SJSA1 (cell line): ENCODE results near the gene IFI44L. TPM values are rescaled to one million over a fixed set of nuclear protein-coding genes. Genes with fewer than 3 reads are reported as not detected.

Experiments used
- DNase-seq, 2 experiments: peaks; one replicate each; pipeline ENCODE4 v3.0.0-alpha.2; 2015 to 2020; ENCODE audit warnings: low spot score in 2 of 2, low read depth in 1 of 2
- H3K27ac ChIP-seq: fragments of 250-450 bp; sonication (Bioruptor Pico); 2 replicates; pipeline ENCODE4 v1.5.1; 2020; ENCODE audit warnings: mild to moderate bottlenecking, moderate library complexity
- H3K27me3 ChIP-seq: fragments of 250-450 bp; sonication (Bioruptor Pico); replicated peaks from 2 replicates; pipeline ENCODE4 v1.5.1; 2020; ENCODE audit warnings: mild to moderate bottlenecking, moderate library complexity
- H3K36me3 ChIP-seq: fragments of 250-450 bp; sonication (Bioruptor Pico); 2 replicates; pipeline ENCODE4 v1.5.1; 2020; ENCODE audit warnings: mild to moderate bottlenecking
- H3K4me1 ChIP-seq: fragments of 250-450 bp; sonication (Bioruptor Pico); replicated peaks from 2 replicates; pipeline ENCODE4 v1.6.1; 2021; ENCODE audit warnings: mild to moderate bottlenecking
- H3K4me3 ChIP-seq: fragments of 250-450 bp; sonication (Bioruptor Pico); 2 replicates; pipeline ENCODE4 v1.5.1; 2020; ENCODE audit warnings: mild to moderate bottlenecking
- H3K9me3 ChIP-seq: fragments of 250-450 bp; sonication (Bioruptor Pico); replicated peaks from 2 replicates; pipeline ENCODE4 v1.5.1; 2020; ENCODE audit warnings: mild to moderate bottlenecking
- total RNA-seq: library from RNA; depleted of rRNA; stranded (reverse); fragments of >200 nt; shearing (Covaris generic); gene quantifications from 2 replicates; pipeline ENCODE4 v1.2.3, GENCODE V29; 2014

IFI44L gene
- total RNA-seq, 1 experiment from 2014 or later, result 1.2 TPM

DNA sequence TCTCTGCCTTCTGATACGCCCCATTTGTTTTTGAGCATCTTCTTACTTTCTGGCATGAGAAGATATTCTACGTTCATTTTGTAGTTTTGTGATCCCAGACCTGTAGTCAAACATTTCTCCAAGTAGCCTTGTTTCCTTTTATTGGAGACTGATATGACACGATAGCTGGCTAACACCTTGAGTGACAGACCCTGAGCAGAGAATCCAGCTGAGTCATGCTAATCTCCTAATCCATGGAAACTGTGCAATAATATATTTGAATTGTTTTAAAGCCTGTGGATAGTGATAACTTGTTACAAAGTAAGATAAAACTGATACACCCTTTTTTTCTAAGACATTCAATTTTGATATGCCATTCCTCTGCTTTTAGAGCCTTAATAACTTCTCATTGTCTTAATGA, 1.2 kb upstream of the IFI44L start:
- Histone ChIP-seq H3K36me3 (no peaks in the 10 kb centered on the region), H3K27ac (peak overlapping the region; percentile 56; the same call in 1 of the 2 replicates), H3K27me3 (no peaks in the 10 kb centered on the region), H3K9me3 (no peaks in the 10 kb centered on the region), H3K4me3 (no peak overlapping the region; the same call in 1 of the 2 replicates), H3K4me1 (peaks cover 21% of the 10 kb centered on the region)
- DNase-seq, result no peak

DNA sequence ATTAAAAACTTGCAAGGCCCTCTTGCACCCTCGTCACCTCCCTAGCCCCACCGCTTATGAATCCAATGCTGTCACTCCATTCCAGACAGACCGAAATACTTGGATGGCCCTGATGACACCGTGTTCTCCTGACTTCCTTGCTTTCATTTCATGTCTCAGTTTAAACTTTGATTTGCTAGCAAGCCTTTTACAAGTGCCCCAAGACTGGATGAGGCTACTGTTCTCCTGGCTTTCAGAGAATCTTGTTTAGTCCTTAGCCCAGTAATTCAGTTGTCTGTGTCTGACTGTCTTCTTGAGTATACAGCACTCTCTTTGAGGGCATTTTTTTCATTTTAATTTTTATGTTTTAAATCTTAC, 824 bp upstream of the IFI44L start:
- Histone ChIP-seq H3K36me3 (no peaks in the 10 kb centered on the region), H3K27me3 (no peaks in the 10 kb centered on the region), H3K4me1 (peaks cover 21% of the 10 kb centered on the region), H3K4me3 (peak overlapping the region; percentile 29), H3K9me3 (no peaks in the 10 kb centered on the region), H3K27ac (peak overlapping the region; percentile 56; the same call in 1 of the 2 replicates)
- DNase-seq, result no peak

DNA sequence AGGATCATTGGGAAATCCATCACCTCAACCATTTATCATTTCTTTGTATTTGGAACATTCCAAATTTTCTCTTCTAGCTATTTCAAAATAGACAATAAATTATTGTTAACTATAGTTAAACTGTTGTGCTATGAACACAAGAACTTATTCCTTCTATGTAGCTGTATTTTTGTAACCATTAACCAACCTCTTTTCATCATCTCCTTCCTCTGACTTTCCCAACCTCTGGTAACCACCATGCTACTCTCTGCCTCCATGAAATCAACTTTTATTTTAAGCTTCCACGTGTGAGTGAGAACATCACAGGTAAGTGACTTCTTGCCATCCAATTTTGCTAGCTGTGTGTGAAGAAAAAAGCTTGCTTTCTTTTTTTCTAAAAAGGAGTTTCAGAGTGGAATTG, 418 bp downstream of the IFI44L start:
- Histone ChIP-seq H3K9me3 (no peaks in the 10 kb centered on the region), H3K36me3 (no peaks in the 10 kb centered on the region), H3K27ac (peak overlapping the region; percentile 56), H3K4me1 (peaks cover 21% of the 10 kb centered on the region), H3K27me3 (no peaks in the 10 kb centered on the region), H3K4me3 (peak overlapping the region; percentile 29)
- no peak for DNase-seq

DNA sequence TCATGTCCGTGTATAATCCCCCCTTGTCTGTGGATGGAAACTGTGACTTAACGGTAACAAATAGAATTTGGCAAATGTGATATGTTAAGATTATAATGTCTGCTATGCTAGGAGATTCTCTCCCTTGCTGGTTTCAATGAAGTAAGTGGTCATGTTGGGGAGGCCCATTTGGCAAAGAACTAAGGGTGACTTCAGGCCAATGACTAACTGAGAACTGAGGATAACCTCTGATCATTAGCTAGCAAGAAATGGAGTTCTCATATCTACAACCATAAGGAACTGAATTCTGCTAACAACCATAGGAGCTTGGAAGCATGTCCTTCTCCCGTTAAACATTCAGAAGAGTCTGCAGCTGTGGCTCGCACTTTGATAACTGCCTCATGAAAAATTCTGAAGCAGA, 2.3 kb downstream of the IFI44L start:
- no peak overlapping the region for H3K4me3 ChIP-seq
- no peaks in the 10 kb centered on the region for H3K27me3 ChIP-seq
- no peaks in the 10 kb centered on the region for H3K36me3 ChIP-seq
- DNase-seq, result no peak
- H3K9me3 ChIP-seq, result no peaks in the 10 kb centered on the region
- H3K27ac ChIP-seq, result no peak overlapping the region
- peaks cover 24% of the 10 kb centered on the region for H3K4me1 ChIP-seq

DNA sequence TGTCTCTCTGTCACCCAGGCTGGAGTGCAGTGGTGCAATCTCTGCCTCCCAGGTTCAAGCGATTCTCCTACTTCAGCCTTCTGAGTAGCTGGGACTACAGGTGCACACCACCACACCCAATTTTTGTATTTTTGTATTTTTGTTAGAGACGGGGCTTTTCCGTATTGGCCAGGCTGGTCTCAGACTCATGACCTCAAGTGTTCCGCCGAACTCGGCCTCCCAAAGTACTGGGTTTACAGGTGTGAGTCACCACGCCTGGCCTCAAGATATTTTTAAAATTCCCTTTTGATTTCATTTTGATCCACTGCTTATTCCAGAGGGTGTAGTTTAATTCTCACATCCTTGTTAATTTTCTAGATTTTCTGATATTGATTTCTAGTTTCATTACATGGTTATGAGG, 3.8 kb downstream of the IFI44L start:
- no peak for DNase-seq
- H3K36me3 ChIP-seq, result no peaks in the 10 kb centered on the region
- no peaks in the 10 kb centered on the region for H3K9me3 ChIP-seq
- H3K27me3 ChIP-seq, result no peaks in the 10 kb centered on the region
- peaks cover 20% of the 10 kb centered on the region for H3K4me1 ChIP-seq
- no peak overlapping the region for H3K27ac ChIP-seq
- H3K4me3 ChIP-seq, result no peak overlapping the region

DNA sequence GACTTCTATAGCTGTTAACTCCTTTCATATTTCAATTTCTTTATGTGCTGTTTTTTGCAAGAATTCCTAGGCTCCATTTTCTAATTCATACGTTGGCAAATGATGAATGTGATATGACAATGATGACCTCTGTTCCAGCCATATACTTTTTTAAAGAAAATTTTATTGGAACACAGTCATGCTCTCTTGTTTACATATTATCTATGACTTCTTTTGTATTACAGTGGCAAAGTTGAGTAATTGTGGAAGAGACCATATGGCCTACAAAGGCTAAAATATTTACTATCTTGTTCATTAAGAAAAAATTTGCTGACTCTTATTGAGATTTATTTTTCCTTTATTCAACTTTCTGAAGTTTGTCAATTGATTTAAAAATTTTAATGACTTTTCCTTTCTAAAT, 7.1 kb downstream of the IFI44L start:
- Histone ChIP-seq H3K27ac (no peak overlapping the region), H3K27me3 (no peaks in the 10 kb centered on the region), H3K9me3 (no peaks in the 10 kb centered on the region), H3K4me3 (no peak overlapping the region), H3K36me3 (no peaks in the 10 kb centered on the region), H3K4me1 (peaks cover 3% of the 10 kb centered on the region; the same call in 1 of the 2 replicates)
- DNase-seq, result no peak

DNA sequence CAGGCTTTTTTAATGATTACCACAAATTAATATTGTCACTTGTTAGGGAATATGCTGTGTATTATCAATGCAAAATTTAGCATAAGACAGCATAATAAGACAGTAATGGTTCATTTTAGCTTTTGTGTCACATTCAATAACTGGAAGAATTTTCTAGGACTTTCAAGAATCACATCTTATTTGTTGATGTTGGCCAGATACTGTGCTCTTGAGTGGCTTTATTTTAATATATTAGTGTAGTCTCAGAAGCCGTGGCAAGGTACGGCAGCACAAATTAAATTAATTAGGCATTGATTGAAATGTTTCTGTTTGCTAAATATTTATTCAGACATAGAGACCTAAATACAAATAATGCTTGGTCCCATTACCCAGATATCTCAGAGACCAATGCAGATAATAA, 10.4 kb downstream of the IFI44L start:
- no peak overlapping the region for H3K4me3 ChIP-seq
- no peak for DNase-seq
- no peaks in the 10 kb centered on the region for H3K9me3 ChIP-seq
- no peak overlapping the region for H3K27ac ChIP-seq
- no peaks in the 10 kb centered on the region for H3K36me3 ChIP-seq
- H3K27me3 ChIP-seq, result no peaks in the 10 kb centered on the region
- H3K4me1 ChIP-seq, result peaks cover 3% of the 10 kb centered on the region; the same call in 1 of the 2 replicates

DNA sequence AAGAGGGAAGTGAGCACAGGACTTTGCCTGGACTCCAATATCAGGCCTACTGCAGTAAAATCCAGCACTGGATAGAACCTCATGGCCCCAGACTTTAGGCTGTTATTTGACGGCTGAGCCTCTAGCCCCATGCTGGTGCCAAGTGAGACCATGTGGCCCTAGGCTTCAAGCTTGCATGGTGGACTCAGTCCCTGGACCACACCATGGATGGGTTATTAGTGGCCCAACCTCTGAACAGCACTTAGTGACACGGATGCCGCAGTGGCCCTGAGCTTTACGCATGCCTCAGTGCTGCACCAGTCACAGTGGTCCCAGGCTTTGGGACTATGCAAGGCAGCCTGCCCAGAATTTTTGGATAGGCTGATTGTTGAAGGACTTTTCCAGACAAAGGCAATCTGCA, 13.0 kb downstream of the IFI44L start:
- no peaks in the 10 kb centered on the region; the same call in 1 of the 2 replicates for H3K27me3 ChIP-seq
- DNase-seq, result no peak
- H3K4me1 ChIP-seq, result no peaks in the 10 kb centered on the region
- no peaks in the 10 kb centered on the region for H3K9me3 ChIP-seq
- no peaks in the 10 kb centered on the region for H3K36me3 ChIP-seq
- H3K4me3 ChIP-seq, result no peak overlapping the region
- H3K27ac ChIP-seq, result no peak overlapping the region

DNA sequence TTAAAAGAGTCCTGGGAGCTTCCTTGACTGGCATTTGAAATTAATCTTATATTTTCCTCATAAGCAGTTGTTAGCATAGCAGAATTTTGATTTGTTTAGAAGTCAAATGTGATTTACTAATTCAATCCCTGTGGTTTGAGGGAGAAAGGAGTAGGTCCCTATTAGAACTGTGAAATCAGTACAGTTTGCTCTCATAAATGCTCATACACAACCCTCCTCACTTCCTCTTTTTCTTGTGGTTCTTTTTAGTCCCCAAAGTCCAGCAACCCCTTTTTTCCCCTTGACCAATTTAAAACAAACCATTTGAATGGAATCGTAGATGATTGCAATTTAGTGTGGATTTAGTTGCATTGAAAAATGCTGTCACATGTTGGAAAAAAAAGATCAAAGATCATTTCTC, 20.2 kb downstream of the IFI44L start:
- Histone ChIP-seq H3K27ac (no peak overlapping the region), H3K4me3 (no peak overlapping the region), H3K36me3 (no peaks in the 10 kb centered on the region)

DNA sequence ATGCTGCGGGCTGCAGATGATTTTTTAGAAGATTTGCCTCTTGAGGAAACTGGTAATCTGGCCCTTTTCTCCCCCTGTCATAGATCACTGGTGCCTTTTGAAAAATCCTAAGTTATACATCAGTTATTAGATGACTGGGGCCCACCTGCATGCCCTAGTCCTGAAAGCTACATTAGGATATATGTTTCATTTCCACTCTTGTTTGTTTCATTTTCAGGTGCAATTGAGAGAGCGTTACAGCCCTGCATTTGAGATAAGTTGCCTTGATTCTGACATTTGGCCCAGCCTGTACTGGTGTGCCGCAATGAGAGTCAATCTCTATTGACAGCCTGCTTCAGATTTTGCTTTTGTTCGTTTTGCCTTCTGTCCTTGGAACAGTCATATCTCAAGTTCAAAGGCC, 21.3 kb downstream of the IFI44L start:
- H3K27me3 ChIP-seq, result no peaks in the 10 kb centered on the region; the same call in 1 of the 2 replicates
- no peaks in the 10 kb centered on the region for H3K4me1 ChIP-seq
- no peak overlapping the region for H3K4me3 ChIP-seq
- H3K9me3 ChIP-seq, result no peaks in the 10 kb centered on the region
- H3K27ac ChIP-seq, result no peak overlapping the region
- no peak for DNase-seq
- no peaks in the 10 kb centered on the region for H3K36me3 ChIP-seq

More for the DNA sequence above, 20.2 kb downstream of the IFI44L start:
- H3K9me3 ChIP-seq, result no peaks in the 10 kb centered on the region
- no peaks in the 10 kb centered on the region; the same call in 1 of the 2 replicates for H3K27me3 ChIP-seq
- H3K4me1 ChIP-seq, result no peaks in the 10 kb centered on the region
- DNase-seq, result no peak

DNA sequence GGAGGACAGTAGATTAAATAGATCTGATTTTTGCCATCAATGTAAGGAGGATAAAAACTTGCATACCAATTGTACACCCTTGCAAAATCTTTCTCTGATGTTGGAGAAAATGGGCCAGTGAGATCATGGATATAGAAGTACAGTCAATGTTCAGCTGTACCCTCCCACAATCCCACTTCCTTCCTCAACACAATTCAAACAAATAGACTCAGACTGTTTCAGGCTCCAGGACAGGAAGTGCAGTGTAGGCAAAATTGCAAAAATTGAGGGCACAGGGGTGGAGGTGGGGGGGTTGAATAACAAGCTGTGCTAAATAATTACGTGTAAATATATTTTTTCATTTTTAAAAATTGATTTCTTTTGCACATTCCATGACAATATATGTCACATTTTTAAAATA, 25.5 kb downstream of the IFI44L start:
- peaks cover 4% of the 10 kb centered on the region; the same call in 1 of the 2 replicates for H3K4me1 ChIP-seq
- H3K27me3 ChIP-seq, result no peaks in the 10 kb centered on the region
- H3K36me3 ChIP-seq, result no peaks in the 10 kb centered on the region
- H3K27ac ChIP-seq, result no peak overlapping the region
- no peak for DNase-seq
- no peak overlapping the region for H3K4me3 ChIP-seq
- no peaks in the 10 kb centered on the region for H3K9me3 ChIP-seq

DNA sequence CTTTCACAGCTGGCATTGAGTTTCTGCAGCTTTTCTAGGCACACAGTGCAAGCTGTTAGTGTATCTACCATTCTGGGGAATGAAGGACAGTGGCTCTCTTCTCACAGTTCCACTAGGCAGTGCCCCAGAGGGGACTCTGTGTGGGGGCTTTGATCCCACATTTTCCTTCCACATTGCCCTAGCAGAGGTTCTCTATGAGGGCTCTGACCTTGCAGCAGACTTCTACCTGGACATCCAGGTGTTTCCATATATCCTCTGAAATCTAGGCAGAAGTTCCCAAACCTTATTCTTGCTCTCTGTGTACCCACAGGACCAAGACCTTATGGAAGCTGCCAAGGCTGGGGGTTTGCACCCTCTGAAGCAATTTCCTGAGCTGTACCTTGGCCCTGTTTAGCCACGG, 27.0 kb downstream of the IFI44L start:
- Histone ChIP-seq H3K27ac (no peak overlapping the region), H3K36me3 (peaks cover 3% of the 10 kb centered on the region; the same call in 1 of the 2 replicates), H3K4me1 (peaks cover 13% of the 10 kb centered on the region), H3K9me3 (no peaks in the 10 kb centered on the region), H3K4me3 (no peak overlapping the region), H3K27me3 (no peaks in the 10 kb centered on the region)
- DNase-seq, result no peak

DNA sequence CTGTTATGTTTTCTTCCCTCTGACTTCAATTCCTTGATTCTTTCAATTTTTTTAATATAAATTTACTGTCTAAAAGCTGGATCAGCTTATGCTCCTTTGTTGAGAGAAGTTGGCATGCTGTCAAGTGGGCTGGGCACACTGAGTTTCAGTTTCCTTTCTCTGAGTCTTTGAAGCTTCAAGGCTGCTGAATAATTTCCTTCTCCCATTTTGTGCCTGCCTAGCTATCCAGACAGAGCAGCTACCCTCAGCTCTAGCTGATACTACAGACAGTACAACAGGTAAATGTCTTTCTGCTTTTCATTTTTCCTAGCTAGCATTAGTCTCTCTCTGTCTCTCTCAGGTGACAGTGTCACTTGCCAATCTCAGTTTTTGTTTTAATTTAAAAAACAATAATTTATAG, 29.4 kb downstream of the IFI44L start, which contains the start of gene IFI44:
IFI44 (plus strand) TSS at position 204 of the 400 bp plus-strand sequence. CDS start 365 bp downstream, outside the sequence.
- no peaks in the 10 kb centered on the region for H3K9me3 ChIP-seq
- H3K4me1 ChIP-seq, result peaks cover 17% of the 10 kb centered on the region
- H3K27me3 ChIP-seq, result no peaks in the 10 kb centered on the region
- DNase-seq, result peak; percentile 75 to 82
- H3K36me3 ChIP-seq, result peaks cover 3% of the 10 kb centered on the region
- peak within 1 kb of the TSS; percentile 34 for H3K27ac ChIP-seq
- peak within 1 kb of the TSS; percentile 32 for H3K4me3 ChIP-seq

DNA sequence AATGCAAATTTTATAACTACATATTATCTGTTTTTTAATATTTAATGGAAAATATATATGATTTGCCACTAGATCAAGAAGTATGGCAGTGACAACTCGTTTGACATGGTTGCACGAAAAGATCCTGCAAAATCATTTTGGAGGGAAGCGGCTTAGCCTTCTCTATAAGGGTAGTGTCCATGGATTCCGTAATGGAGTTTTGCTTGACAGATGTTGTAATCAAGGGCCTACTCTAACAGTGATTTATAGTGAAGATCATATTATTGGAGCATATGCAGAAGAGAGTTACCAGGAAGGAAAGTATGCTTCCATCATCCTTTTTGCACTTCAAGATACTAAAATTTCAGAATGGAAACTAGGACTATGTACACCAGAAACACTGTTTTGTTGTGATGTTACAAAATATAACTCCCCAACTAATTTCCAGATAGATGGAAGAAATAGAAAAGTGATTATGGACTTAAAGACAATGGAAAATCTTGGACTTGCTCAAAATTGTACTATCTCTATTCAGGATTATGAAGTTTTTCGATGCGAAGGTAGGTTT, 29.9 kb downstream of the IFI44L start:
- H3K27ac ChIP-seq, result peak overlapping the region; percentile 34
- H3K27me3 ChIP-seq, result no peaks in the 10 kb centered on the region
- DNase-seq, result peak in 1 of 2 experiments; percentile 44
- peaks cover 17% of the 10 kb centered on the region for H3K4me1 ChIP-seq
- H3K9me3 ChIP-seq, result no peaks in the 10 kb centered on the region
- H3K4me3 ChIP-seq, result peak overlapping the region; percentile 32
- peaks cover 3% of the 10 kb centered on the region for H3K36me3 ChIP-seq

DNA sequence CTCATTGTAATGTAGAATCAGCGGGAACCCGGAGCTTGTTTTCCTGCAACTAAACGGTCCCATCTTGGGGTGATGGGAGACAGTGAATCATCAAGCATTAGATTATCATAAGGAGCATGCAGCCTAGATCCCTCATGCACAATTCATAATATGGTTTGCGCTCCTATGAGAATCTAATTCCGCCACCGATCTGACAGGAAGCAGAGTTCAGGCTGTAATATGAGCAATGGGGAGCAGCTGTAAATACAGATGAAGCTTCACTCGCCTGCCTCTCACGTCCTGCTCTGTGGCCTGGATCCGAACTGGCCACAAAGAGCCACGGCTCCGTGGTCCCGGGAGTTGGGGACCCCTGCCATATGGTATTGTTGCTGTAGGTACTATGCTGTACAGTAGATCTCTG, 31.0 kb downstream of the IFI44L start:
- peak overlapping the region; percentile 34 for H3K27ac ChIP-seq
- H3K36me3 ChIP-seq, result peaks cover 8% of the 10 kb centered on the region
- peak in 1 of 2 experiments; percentile 60 for DNase-seq
- peak overlapping the region; percentile 32 for H3K4me3 ChIP-seq
- H3K4me1 ChIP-seq, result peaks cover 17% of the 10 kb centered on the region
- no peaks in the 10 kb centered on the region for H3K27me3 ChIP-seq
- H3K9me3 ChIP-seq, result no peaks in the 10 kb centered on the region
